ENCODE measurements around the gene SLC9C1.

DNA sequence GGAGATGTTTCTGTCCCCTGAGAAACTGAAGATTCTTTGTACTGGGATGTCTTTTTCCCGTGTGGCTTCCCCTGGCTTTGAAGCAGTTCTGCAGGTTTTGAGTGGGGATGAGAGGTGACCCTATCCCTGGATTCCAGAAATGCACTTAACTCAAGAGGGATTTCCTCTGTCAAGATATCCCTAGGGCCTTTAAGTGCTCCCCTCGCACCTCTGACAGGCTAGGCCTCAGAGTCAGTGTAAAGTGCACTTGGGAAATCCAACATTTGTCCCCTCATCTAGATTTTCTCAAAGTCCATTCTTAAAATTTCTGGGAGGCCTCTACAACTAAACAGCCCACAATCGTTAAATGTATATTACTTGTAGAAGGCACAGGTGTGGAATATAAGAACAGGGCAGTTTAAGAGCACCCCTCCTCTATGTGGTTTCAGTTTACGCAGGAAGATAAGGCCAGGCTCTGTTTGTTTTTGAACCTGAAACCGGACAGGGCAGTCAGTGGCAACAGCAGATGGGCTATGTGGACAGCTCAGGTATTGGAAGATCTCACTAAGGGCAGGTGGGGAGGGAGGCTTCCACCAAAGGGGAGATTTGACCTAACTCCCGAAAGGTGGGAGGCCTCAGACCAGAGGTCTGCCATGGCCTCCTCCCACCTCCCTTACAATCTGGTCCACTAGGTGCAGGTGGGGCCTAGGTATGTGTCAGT is 203.0 kb downstream of the SLC9C1 start:
- TF ChIP-seq, protein P1, sequence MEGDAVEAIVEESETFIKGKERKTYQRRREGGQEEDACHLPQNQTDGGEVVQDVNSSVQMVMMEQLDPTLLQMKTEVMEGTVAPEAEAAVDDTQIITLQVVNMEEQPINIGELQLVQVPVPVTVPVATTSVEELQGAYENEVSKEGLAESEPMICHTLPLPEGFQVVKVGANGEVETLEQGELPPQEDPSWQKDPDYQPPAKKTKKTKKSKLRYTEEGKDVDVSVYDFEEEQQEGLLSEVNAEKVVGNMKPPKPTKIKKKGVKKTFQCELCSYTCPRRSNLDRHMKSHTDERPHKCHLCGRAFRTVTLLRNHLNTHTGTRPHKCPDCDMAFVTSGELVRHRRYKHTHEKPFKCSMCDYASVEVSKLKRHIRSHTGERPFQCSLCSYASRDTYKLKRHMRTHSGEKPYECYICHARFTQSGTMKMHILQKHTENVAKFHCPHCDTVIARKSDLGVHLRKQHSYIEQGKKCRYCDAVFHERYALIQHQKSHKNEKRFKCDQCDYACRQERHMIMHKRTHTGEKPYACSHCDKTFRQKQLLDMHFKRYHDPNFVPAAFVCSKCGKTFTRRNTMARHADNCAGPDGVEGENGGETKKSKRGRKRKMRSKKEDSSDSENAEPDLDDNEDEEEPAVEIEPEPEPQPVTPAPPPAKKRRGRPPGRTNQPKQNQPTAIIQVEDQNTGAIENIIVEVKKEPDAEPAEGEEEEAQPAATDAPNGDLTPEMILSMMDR (IDR thresholded peaks at IDR 0.05), result no peak
- no peak for TF ChIP-seq POLR2A (IDR thresholded peaks at IDR 0.05)

Data from esophagus squamous epithelium (tissue), 4 donors.